GM12864 (cell line): ENCODE measurements around the gene C1QTNF12.

Experiments
- DNase-seq: peaks from one replicate; pipeline ENCODE4 v3.0.0-alpha.2; 2011; ENCODE audit warnings: low read depth
- H3K4me3 ChIP-seq: 2 replicates; pipeline ENCODE4 v1.5.1; 2011; ENCODE audit warnings: mild to moderate bottlenecking, low read depth, low read length, control low read depth
- CTCF ChIP-seq: IDR thresholded peaks from 2 replicates; pipeline ENCODE4 v1.5.1; 2011; ENCODE audit warnings: low read depth, mild to moderate bottlenecking, moderate library complexity, low read length, control low read depth, inconsistent platforms; ENCODE audit errors: missing control alignments

C1QTNF12 gene

GRCh38 chr1:1259540-1259939, 13.0 kb upstream of the C1QTNF12 start:
- H3K4me3 ChIP-seq: no peak overlapping the region
- no peak for DNase-seq
- TF ChIP-seq CTCF: no peak

GRCh38 chr1:1259119-1259488, 12.6 kb upstream of the C1QTNF12 start:
- H3K4me3 ChIP-seq: no peak overlapping the region
- no peak for TF ChIP-seq CTCF
- no peak for DNase-seq

GRCh38 chr1:1256956-1257871, 10.7 kb upstream of the C1QTNF12 start:
- no peak overlapping the region for H3K4me3 ChIP-seq
- no peak for DNase-seq
- TF ChIP-seq CTCF: no peak

GRCh38 chr1:1255611-1256010, 9.1 kb upstream of the C1QTNF12 start:
- H3K4me3 ChIP-seq: no peak overlapping the region
- no peak for TF ChIP-seq CTCF
- DNase-seq: no peak

- DNase-seq: no peak
- no peak for TF ChIP-seq CTCF
- no peak overlapping the region for H3K4me3 ChIP-seq
Measured at GRCh38 chr1:1255078-1255477, 8.6 kb upstream of the C1QTNF12 start.

- no peak overlapping the region for H3K4me3 ChIP-seq
- no peak for TF ChIP-seq CTCF
- DNase-seq: no peak
Measured at GRCh38 chr1:1254667-1254998, 8.1 kb upstream of the C1QTNF12 start.

- DNase-seq: no peak
- H3K4me3 ChIP-seq: no peak overlapping the region
- TF ChIP-seq CTCF: no peak
Measured at GRCh38 chr1:1253972-1254666, 7.6 kb upstream of the C1QTNF12 start.
